Activated CD4-positive, alpha-beta T cell treated with anti-CD3 and anti-CD28 coated beads, Interleukin-2, amount 10 ng/mL, durations not matched to agents 7 days and 5 days (primary cell): ENCODE data around the gene SRSF8. TPM values are rescaled to one million over a fixed set of nuclear protein-coding genes. Genes with fewer than 3 reads are reported as not detected.

Experiments
- CTCF ChIA-PET: fragments of 350-600 bp; sonication (Branson Sonifier 250); formaldehyde crosslinking; loops from one replicate; lab custom pipeline; 2021; ENCODE audit warnings: antibody characterized with exemption; lab: Charles Lee
- POLR2A ChIA-PET: fragments of 350-600 bp; sonication (Branson Sonifier 250); formaldehyde crosslinking; loops from one replicate; lab custom pipeline; 2021; ENCODE audit warnings: antibody characterized with exemption; lab: Charles Lee
- DNase-seq: peaks from one replicate; pipeline ENCODE4 v3.0.0-alpha.2; 2020
- H3K27ac Mint-ChIP-seq: one replicate; pipeline ENCODE4 v1.8.0; 2021; ENCODE audit warnings: mild to moderate bottlenecking, moderate library complexity, mixed read lengths
- H3K27me3 Mint-ChIP-seq: one replicate; pipeline ENCODE4 v1.8.0; 2021; ENCODE audit warnings: mixed read lengths
- H3K36me3 Mint-ChIP-seq: one replicate; pipeline ENCODE4 v1.8.0; 2021; ENCODE audit warnings: low read depth, mixed read lengths
- H3K4me1 Mint-ChIP-seq: one replicate; pipeline ENCODE4 v1.8.0; 2021; ENCODE audit warnings: mixed read lengths
- H3K4me3 Mint-ChIP-seq: one replicate; pipeline ENCODE4 v1.8.0; 2021; ENCODE audit warnings: mild to moderate bottlenecking, moderate library complexity, mixed read lengths
- H3K9me3 Mint-ChIP-seq: one replicate; pipeline ENCODE4 v1.8.0; 2021; ENCODE audit warnings: mixed read lengths
- total RNA-seq, 2 experiments: library from RNA; stranded (reverse); gene quantifications; one replicate each; pipeline ENCODE4 v1.2.3, GENCODE V29; 2021

The SRSF8 gene
- total RNA-seq, 2 experiments from 2014 or later = 31.5 to 37.2 TPM

DNA sequence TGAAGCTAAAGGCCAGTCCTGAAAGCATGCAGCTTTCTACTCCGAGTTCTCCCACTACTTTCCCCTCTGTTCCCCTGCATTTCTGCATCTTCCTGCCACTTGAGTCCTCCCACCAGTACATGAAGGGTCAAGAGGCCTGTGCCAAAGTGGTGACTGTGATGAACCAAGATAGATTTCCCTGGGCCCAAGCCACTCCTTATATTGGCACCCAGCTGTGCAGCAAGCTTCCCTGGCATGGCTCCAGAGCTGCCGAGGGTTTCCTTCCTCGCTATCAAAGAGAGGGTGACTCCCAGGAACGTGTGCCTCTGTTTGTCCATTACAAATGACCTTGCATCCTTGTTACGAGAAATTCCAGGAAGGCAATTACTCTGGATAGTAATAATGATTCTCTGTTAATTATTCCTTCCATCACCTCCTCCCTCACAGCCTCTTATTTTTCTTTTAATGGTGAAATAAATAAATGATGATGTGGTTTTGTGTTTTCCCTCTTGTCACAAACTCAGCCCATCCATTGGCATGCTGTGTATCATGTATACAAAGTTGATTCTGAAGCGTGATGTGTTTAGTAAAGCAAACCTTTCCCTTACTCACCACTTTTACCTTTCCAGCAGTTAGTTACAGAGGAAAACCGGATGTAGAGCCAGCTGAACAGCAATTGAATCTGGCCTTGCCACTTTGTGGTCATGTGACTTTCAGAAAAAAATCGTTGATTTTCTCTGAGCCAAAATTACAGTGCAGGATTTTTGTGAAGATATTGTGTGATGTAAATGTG, 8.3 kb downstream of the SRSF8 start:
- ChIA-PET POLR2A (no interaction called here), CTCF (interaction anchor here (16.1 kb wide), 1 partner anchor 16 kb away, joined by 165 read pairs; the partner anchor contains the start of gene ENDOD1)
- no peak overlapping the region for H3K27ac Mint-ChIP-seq
- H3K9me3 Mint-ChIP-seq = no peaks in the 10 kb centered on the region
- H3K36me3 Mint-ChIP-seq = peaks cover 8% of the 10 kb centered on the region
- no peak for DNase-seq
- peaks cover 5% of the 10 kb centered on the region for H3K27me3 Mint-ChIP-seq
- no peak overlapping the region for H3K4me3 Mint-ChIP-seq
- H3K4me1 Mint-ChIP-seq = peaks cover 19% of the 10 kb centered on the region

DNA sequence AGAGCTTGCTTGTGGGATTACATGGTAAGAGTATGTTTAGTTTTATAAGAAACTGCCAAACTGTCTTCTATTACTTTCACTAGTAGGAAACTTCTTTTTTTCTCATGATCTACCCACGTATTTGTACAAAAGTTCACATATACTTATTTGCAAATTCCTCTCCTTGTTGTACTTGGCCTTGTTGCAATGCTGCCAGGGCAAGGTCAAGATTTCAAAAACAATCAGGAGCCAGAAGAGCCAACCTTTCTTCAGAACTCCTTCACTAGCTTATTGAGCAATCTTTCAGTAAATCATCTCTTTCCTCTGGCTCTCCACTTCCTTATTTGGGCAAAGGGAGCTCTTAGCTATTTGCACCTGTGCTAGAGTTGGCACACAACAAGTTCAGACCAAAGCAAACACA, 9.7 kb downstream of the SRSF8 start:
- Mint-ChIP-seq H3K4me3 (no peak overlapping the region), H3K27ac (no peak overlapping the region), H3K9me3 (no peaks in the 10 kb centered on the region), H3K36me3 (peaks cover 1% of the 10 kb centered on the region), H3K4me1 (peaks cover 12% of the 10 kb centered on the region), H3K27me3 (peaks cover 5% of the 10 kb centered on the region)
- no peak for DNase-seq
- CTCF ChIA-PET = interaction anchor here (1.1 to 16.1 kb wide), 3 partner anchors 8 to 21 kb away, joined by 3 to 165 read pairs (median 25); partner anchors contain the start of genes ENDOD1 and SRSF8
- POLR2A ChIA-PET = no interaction called here

DNA sequence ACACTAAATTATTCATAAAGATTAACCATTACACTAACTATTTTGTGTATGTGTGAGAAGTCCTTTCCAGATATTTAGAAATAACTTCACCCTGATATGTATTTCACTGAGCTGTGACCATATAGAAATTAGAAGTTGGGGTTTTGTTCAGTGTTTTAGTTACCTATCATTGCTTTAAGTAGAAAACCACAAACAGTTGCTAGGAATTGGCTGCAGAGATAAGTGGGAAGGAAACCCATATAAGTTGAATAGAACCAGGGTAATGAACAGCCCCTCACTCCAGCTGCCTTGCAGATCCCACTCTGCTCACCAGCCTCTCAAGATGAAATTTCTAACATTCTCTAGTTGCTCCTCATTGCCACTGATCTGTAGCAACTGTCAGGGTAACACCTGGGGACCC, 10.3 kb downstream of the SRSF8 start:
- ChIA-PET CTCF (interaction anchor here (1.1 to 16.1 kb wide), 3 partner anchors 9 to 21 kb away, joined by 3 to 165 read pairs (median 25); partner anchors contain the start of genes ENDOD1 and SRSF8), POLR2A (no interaction called here)
- no peak overlapping the region for H3K4me3 Mint-ChIP-seq
- H3K27ac Mint-ChIP-seq = no peak overlapping the region
- H3K9me3 Mint-ChIP-seq = no peaks in the 10 kb centered on the region
- no peak for DNase-seq
- H3K36me3 Mint-ChIP-seq = no peaks in the 10 kb centered on the region
- H3K4me1 Mint-ChIP-seq = peaks cover 12% of the 10 kb centered on the region
- H3K27me3 Mint-ChIP-seq = peaks cover 5% of the 10 kb centered on the region

DNA sequence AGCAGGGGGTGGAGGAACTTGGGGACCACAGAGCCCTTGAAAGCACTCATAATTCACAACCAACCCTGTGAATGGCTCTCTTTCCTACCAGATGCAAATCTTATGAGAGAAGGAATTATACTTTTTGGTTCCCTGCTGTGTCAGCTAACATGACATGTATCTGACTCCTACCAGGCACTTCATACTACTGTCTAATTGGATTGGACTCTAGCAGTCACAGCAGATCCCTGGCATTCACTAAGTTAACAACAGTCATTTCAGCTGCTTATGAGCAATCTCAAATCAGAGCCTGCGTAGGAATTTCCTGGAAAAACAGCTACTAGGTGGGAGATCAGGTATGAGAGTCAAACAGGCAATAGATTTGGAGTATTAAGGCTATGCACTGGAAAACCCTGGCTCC, 11.8 kb downstream of the SRSF8 start:
- Mint-ChIP-seq H3K36me3 (no peaks in the 10 kb centered on the region), H3K4me3 (no peak overlapping the region), H3K4me1 (peaks cover 12% of the 10 kb centered on the region), H3K27ac (no peak overlapping the region), H3K27me3 (peaks cover 5% of the 10 kb centered on the region), H3K9me3 (no peaks in the 10 kb centered on the region)
- ChIA-PET POLR2A (no interaction called here), CTCF (interaction anchor here (1.1 to 16.1 kb wide), 3 partner anchors 11 to 62 kb away, joined by 3 to 165 read pairs (median 25); partner anchors contain the start of genes ENDOD1 and SRSF8)
- DNase-seq = no peak

DNA sequence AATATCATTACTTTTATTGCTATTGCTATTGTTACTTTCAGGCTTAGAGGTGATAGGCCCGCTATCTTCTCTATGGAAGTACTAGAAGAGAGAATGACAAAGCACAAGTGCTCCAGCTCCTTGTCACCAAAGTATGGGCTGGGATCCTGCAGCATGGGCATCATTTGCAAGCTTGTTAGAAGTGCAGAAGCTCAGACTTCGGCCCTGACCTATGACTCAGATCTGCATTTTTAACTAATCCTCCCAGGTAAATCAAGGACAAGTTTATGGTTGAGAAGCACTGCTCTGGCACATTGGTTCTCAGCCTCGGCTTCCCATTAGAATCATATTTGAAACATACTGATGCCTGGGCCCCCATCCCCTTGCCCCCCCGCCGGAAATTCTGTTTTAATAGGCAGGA, 14.3 kb downstream of the SRSF8 start:
- Mint-ChIP-seq H3K27ac (no peak overlapping the region), H3K36me3 (no peaks in the 10 kb centered on the region), H3K27me3 (peaks cover 5% of the 10 kb centered on the region), H3K4me3 (no peak overlapping the region), H3K4me1 (peaks cover 26% of the 10 kb centered on the region), H3K9me3 (no peaks in the 10 kb centered on the region)
- no peak for DNase-seq
- ChIA-PET POLR2A (no interaction called here), CTCF (interaction anchor here (0.7 to 16.1 kb wide), 5 partner anchors 8 to 31 kb away, joined by 3 to 165 read pairs (median 6); partner anchors contain the start of genes ENDOD1 and SRSF8)

DNA sequence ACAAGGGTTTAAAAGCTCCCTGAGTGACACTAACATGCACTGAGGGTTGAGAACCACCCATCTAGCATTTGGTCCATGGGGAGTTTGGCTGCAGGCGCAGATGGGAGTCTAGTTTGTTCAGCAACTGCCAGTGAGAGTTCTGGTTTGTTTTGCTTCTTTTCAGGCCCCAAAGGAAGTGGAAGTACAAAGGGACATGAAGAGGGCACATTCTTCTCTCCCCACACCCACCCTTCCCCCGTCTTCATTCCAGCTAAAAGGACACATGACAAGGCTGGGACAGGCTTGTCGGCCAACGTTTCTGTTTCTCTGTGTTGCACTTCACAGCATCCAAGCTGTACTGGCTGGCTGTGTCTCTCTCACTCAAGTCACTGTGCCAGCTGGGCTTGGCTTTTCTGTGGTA, 14.7 kb downstream of the SRSF8 start:
- H3K36me3 Mint-ChIP-seq = no peaks in the 10 kb centered on the region
- ChIA-PET POLR2A (no interaction called here), CTCF (interaction anchor here (1.3 to 16.1 kb wide), 4 partner anchors 9 to 31 kb away, joined by 3 to 165 read pairs (median 8); partner anchors contain the start of genes ENDOD1 and SRSF8)
- no peaks in the 10 kb centered on the region for H3K9me3 Mint-ChIP-seq
- H3K4me3 Mint-ChIP-seq = no peak overlapping the region
- peaks cover 22% of the 10 kb centered on the region for H3K4me1 Mint-ChIP-seq
- H3K27ac Mint-ChIP-seq = no peak overlapping the region
- DNase-seq = no peak
- H3K27me3 Mint-ChIP-seq = peaks cover 5% of the 10 kb centered on the region

DNA sequence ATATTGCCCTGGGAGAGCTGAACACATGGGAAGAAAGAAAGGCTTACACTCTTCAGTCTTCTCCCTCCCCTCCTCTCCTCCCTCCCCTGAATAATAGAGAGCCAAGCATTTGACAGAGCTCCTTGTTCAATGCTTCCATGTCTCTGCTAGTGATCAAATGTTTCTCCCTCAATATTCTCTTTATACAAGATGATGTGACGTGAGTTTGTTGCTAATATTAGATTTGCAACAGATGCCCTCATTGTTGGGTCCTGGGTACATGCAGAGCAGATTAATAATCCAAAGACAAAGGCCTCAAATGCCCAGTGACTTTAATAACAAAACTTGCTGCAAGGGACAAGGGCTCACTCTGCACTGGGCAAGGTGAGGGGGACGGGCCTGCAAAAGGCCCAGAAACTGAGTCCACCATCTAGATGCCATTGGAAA, 15.9 kb downstream of the SRSF8 start:
- ChIA-PET POLR2A (no interaction called here), CTCF (interaction anchor here (0.6 to 2.0 kb wide), 3 partner anchors 10 to 89 kb away, joined by 4 to 9 read pairs (median 6); partner anchors contain the start of gene SRSF8)

DNA sequence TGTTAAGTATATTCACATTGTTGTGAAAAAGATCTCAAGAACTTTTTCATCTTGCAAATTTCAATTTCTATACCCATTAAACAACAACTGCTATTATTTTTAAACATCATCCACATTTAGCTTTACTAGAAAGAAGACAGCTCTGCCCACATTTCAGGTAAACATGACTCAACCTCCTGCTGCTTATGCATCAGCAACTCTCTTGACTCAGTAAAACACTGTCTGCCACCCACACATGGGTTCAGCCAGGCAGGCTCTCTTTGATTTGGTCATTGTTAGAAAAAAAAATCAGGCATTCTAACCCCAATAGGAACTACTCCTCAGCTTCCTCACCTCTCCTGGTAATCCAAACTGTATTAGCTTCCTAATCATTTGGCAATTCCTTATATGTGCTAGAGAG, 17.8 kb downstream of the SRSF8 start:
- no peak overlapping the region for H3K27ac Mint-ChIP-seq
- no peaks in the 10 kb centered on the region for H3K9me3 Mint-ChIP-seq
- peaks cover 29% of the 10 kb centered on the region for H3K4me1 Mint-ChIP-seq
- no peaks in the 10 kb centered on the region for H3K27me3 Mint-ChIP-seq
- POLR2A ChIA-PET = interaction anchor here (0.6 to 0.7 kb wide), 2 partner anchors 12 to 66 kb away, joined by 3 to 4 read pairs; no protein-coding TSS in a partner anchor
- CTCF ChIA-PET = interaction anchor here (1.2 to 3.0 kb wide), 3 partner anchors 9 to 17 kb away, joined by 4 to 17 read pairs (median 10); partner anchors contain the start of gene SRSF8
- H3K4me3 Mint-ChIP-seq = no peak overlapping the region
- H3K36me3 Mint-ChIP-seq = no peaks in the 10 kb centered on the region
- DNase-seq = no peak

More for the DNA sequence above, 15.9 kb downstream of the SRSF8 start:
- H3K4me1 Mint-ChIP-seq = peaks cover 18% of the 10 kb centered on the region
- H3K9me3 Mint-ChIP-seq = no peaks in the 10 kb centered on the region
- peaks cover 5% of the 10 kb centered on the region for H3K27me3 Mint-ChIP-seq
- no peak overlapping the region for H3K4me3 Mint-ChIP-seq
- H3K36me3 Mint-ChIP-seq = no peaks in the 10 kb centered on the region
- no peak for DNase-seq
- no peak overlapping the region for H3K27ac Mint-ChIP-seq

DNA sequence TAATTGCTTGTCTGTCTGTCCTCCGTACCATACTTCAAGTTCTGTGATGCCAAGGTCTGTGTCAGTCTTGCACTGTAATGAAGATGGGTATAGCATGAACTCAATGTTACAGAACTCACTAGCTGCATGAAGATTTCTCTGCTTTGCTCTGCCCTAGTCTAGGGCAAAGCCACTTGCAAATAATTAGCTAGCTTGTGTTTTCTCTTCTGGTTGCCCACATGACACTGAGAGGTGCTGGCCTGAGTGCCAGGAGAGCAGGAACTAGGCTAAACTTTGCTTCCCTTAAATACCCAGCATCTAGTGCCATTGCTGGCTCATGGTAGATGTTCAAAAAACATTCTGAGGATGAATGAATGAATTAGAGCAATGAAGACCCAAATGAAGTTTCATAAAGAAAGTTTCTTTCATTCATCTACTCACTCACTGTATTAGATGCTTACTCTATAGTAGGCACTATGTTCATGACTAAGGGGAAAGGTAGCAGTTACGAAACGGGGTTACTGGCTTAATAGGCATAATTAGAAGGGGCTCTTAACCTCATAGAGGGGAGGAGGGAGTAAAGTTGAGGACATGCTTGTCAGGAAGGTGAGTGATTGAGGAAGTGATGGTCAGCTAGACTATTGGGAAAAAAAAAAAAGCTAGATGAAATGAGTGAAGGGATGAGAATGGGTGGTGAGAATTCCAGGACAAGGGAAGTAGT, 18.5 kb downstream of the SRSF8 start:
- Mint-ChIP-seq H3K4me1 (peaks cover 29% of the 10 kb centered on the region), H3K27me3 (no peaks in the 10 kb centered on the region), H3K27ac (no peak overlapping the region), H3K4me3 (no peak overlapping the region), H3K9me3 (no peaks in the 10 kb centered on the region), H3K36me3 (no peaks in the 10 kb centered on the region)
- CTCF ChIA-PET = interaction anchor here (0.8 to 3.0 kb wide), 5 partner anchors 8 to 18 kb away, joined by 4 to 17 read pairs (median 5); partner anchors contain the start of gene SRSF8
- DNase-seq = no peak
- POLR2A ChIA-PET = interaction anchor here (0.6 kb wide), 1 partner anchor 13 kb away, joined by 3 read pairs; no protein-coding TSS in a partner anchor

DNA sequence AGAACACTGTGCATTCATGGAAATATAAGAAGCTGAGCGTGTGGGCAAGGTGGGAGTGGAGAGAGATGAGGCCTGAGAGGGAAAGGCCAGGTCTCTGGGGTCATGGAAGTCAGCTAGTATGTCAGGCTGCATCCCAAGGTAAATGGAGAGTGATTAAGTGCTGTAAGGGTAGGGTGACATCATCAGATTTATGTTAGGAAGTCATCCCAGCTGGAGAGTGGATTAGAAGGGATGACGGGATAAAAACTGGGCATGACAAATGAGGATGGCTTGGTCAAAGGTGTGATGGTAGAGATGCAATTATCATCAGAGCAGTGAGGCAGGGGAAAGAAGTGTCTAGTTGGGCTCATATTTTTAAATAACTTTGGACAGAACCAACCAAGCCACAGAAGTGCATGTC, 19.4 kb downstream of the SRSF8 start:
- ChIA-PET POLR2A (no interaction called here), CTCF (interaction anchor here (1.0 to 3.0 kb wide), 3 partner anchors 12 to 19 kb away, joined by 3 to 17 read pairs (median 5); partner anchors contain the start of gene SRSF8)
- Mint-ChIP-seq H3K27me3 (no peaks in the 10 kb centered on the region), H3K4me1 (peaks cover 38% of the 10 kb centered on the region), H3K4me3 (no peak overlapping the region), H3K9me3 (no peaks in the 10 kb centered on the region), H3K27ac (no peak overlapping the region), H3K36me3 (no peaks in the 10 kb centered on the region)
- no peak for DNase-seq

DNA sequence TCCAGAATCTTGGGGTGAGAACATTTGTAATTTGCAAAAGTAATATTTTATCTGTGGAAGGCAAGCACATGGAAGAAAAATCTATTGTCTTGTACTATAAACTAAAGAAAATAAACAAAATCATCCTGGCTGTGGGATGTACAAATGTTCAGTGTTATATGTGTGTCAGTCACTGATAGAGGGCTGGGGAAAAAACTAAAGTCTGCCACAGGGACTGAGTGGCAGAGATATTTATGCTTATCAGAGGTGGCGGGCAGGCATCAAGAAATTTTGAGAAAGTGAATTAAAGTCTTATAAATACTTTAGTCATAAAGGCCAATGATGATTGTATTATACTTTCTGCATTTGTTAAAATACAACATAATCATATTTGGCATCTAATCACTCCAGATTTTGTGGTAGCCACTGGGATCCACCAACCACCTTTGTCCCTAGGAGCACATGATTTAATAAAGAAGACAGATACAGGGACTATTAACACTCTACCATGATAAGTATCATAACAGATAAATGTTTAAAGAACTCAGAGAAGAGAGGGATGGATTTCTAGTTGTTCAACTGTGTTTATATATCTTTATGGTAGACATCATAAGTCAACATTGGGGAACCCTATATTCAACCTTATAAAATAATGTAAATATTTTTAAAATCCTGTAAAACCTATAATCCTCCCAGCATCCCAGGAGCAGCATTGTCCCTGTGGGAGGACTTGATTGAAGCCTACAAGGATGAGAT, 20.3 kb downstream of the SRSF8 start:
- Mint-ChIP-seq H3K4me1 (peaks cover 44% of the 10 kb centered on the region), H3K36me3 (peaks cover 3% of the 10 kb centered on the region), H3K27me3 (no peaks in the 10 kb centered on the region), H3K9me3 (no peaks in the 10 kb centered on the region), H3K27ac (no peak overlapping the region), H3K4me3 (no peak overlapping the region)
- DNase-seq = no peak
- ChIA-PET POLR2A (interaction anchor here (0.6 kb wide), 1 partner anchor 613 kb away, joined by 3 read pairs; no protein-coding TSS in a partner anchor), CTCF (interaction anchor here (1.0 to 8.1 kb wide), 2 partner anchors 11 to 13 kb away, joined by 3 to 165 read pairs; partner anchors contain the start of gene SRSF8)
